Measurements from ENCODE around the gene PXYLP1. TPM values are rescaled to one million over a fixed set of nuclear protein-coding genes. Genes with fewer than 3 reads are reported as not detected.

The PXYLP1 gene
- total RNA-seq, 4 donors from 2014 or later, result 5.5 to 16.2 (median 9.8) TPM

- no peak for TF ChIP-seq CTCF (IDR thresholded peaks at IDR 0.05)
- ATAC-seq (ENCODE audit: low FRiP score) (no peak), DNase-seq (ENCODE audit: low spot score) (no peak)
Observed at GRCh38 chr3:141248064-141248463, 16.4 kb downstream of the PXYLP1 start.

- DNase-seq (ENCODE audit: low spot score), result no peak
- no peak for TF ChIP-seq CTCF (IDR thresholded peaks at IDR 0.05)
- no peak for ATAC-seq (ENCODE audit: low FRiP score)
Observed at GRCh38 chr3:141249041-141249440, 17.4 kb downstream of the PXYLP1 start.

- DNase-seq (ENCODE audit: low spot score) (no peak), ATAC-seq (ENCODE audit: low FRiP score) (no peak)
- TF ChIP-seq CTCF (IDR thresholded peaks at IDR 0.05), result no peak
Observed at GRCh38 chr3:141250342-141250741, 18.7 kb downstream of the PXYLP1 start.

GRCh38 chr3:141250828-141251227 is 19.2 kb downstream of the PXYLP1 start:
- TF ChIP-seq CTCF (IDR thresholded peaks at IDR 0.05), result no peak
- no peak for ATAC-seq (ENCODE audit: low FRiP score)

DNA sequence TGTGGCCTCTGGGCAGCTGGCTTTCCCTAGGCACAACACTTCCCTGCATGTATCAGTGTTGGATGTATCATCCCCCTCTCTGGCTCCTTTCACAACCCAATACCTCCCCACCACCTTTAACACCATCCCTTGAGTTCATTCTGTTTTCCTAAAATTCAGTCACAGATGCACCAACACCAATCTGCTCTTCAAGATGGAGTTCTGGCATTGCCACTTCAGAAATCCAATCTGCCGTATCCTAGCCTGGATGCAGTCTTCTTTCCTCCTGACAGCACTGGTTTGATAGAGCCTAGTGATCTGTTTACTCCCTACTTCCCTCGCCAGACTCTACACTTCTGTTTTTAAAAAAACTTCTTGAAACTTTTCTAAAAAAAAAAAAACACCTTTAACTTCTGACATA is 21.7 kb downstream of the PXYLP1 start:
- DNase-seq (ENCODE audit: low spot score) (no peak), ATAC-seq (ENCODE audit: low FRiP score) (no peak)
- TF ChIP-seq CTCF (IDR thresholded peaks at IDR 0.05), result no peak

More at GRCh38 chr3:141250828-141251227, 19.2 kb downstream of the PXYLP1 start:
- no peak for DNase-seq (ENCODE audit: low spot score)

DNA sequence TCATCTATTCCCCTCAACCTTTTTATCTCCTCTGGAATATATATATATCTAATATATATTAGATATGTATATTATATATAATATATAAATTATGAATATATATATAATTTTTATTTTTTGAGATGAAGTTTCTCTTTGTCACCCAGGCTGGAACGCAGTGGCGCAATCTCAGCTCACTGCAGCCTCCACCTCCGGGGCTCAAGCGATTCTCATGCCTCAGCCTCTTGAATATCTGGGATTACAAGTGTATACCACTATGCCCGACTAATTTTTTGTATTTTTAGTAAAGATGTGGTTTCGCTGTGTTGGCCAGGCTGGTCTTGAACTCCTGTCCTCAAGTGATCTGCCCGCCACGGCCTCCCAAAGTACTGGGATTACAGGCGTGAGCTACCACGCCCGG is 22.2 kb downstream of the PXYLP1 start:
- no peak for DNase-seq (ENCODE audit: low spot score)
- TF ChIP-seq CTCF (IDR thresholded peaks at IDR 0.05), result no peak
- ATAC-seq (ENCODE audit: low FRiP score), result no peak

DNA sequence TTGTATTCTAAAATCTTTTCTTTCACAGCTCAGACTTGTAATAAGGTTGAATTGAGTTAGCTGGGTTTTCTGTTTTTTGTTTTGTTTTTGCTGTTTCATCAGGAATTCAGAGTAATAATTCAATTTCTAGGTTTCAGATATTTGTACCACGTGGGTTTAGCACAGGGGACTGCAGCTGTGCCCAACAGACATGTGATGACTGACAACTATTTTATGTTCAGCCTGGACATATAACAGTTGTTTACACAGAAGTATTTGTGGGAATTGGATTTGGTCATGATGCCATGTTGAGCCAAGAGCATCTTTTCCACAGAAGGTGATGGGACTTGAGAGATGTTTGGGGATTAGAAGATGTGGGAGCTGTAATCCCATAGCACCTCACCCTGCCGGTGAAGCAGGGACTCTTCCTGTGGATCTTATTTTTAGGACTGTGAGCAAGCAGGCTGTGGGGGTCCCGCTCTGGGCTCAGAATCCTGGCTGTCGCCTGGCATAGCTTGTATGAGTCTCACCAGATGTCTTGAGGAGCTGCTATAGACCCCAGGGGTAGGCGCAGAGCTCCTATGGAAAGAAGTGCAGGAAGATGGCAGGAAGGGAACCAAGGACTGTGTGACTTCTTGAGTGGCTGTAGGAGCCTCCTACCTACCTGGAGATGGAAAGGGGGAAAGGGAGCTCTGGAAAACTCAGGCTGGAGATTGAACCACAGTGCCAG is 23.7 kb downstream of the PXYLP1 start:
- no peak for TF ChIP-seq CTCF (IDR thresholded peaks at IDR 0.05)
- ATAC-seq (ENCODE audit: low FRiP score), result no peak

More for the DNA sequence above, 23.7 kb downstream of the PXYLP1 start:
- DNase-seq (ENCODE audit: low spot score), result no peak

Measured in omental fat pad (tissue), 4 donors.